DOHH2 (cell line): ENCODE results near the gene CAMKMT.

ENCODE experiments used
- CTCF ChIP-seq: fragments of 200-600 bp; sonication (generic); IDR thresholded peaks from one replicate; pipeline ENCODE4 v1.5.1; 2014; ENCODE audit warnings: antibody characterized with exemption, mild to moderate bottlenecking, low read depth, low read length; ENCODE audit not compliant: poor library complexity, severe bottlenecking
- EZH2phosphoT487 ChIP-seq: fragments of 200-600 bp; sonication (generic); IDR thresholded peaks from 2 replicates; pipeline ENCODE4 v1.6.1; 2017; ENCODE audit warnings: borderline replicate concordance, mild to moderate bottlenecking, antibody characterized with exemption, low read length, moderate library complexity, mixed read lengths

GRCh38 chr2:44747794-44748193, 386.0 kb downstream of the CAMKMT start:
- no peak for TF ChIP-seq CTCF
- TF ChIP-seq EZH2phosphoT487 = no peak
